ENCODE results near the gene CCSER1. TPM values are rescaled to one million over a fixed set of nuclear protein-coding genes. Genes with fewer than 3 reads are reported as not detected.

CCSER1 gene
- total and polyA plus RNA-seq, 2 donors (not counting 1 experiment from before 2014, with no cell fraction given), result under 0.01 TPM; not detected in 1

- Histone ChIP-seq H3K9me3 (ENCODE audit: control insufficient read depth, insufficient read depth, low read depth, low read length) (no peaks in the 10 kb centered on the region), H3K27ac (ENCODE audit: insufficient read depth, low read length) (no peak overlapping the region), H3K9ac (ENCODE audit: insufficient read depth, low read length) (no peak overlapping the region), H3K4me3 (replicated peaks in 1 of 4; ENCODE audit: control extremely low read depth in 1 of 4, insufficient read depth in 1 of 4, low read depth in 3 of 4, low read length in 4 of 4) (peak overlapping the region in 1 of 4 experiments; percentile 12), H3K27me3 (ENCODE audit: control insufficient read depth, insufficient read depth, low read length) (no peaks in the 10 kb centered on the region), H2AFZ (ENCODE audit: low read length) (no peak overlapping the region), H3K4me2 (ENCODE audit: extremely low read depth, insufficient read depth, low read length) (no peak overlapping the region), H3K4me1 (ENCODE audit: control insufficient read depth, extremely low read depth, insufficient read depth, low read length) (no peaks in the 10 kb centered on the region), H3K36me3 (ENCODE audit: control insufficient read depth, insufficient read depth, low read length) (no peaks in the 10 kb centered on the region), H4K20me1 (ENCODE audit: control insufficient read depth, extremely low read depth, insufficient read depth, low read length) (no peaks in the 10 kb centered on the region), H3K79me2 (ENCODE audit: control insufficient read depth, insufficient read depth, low read length) (no peaks in the 10 kb centered on the region)
- peak in 1 of 2 donors; percentile 3 for DNase-seq (ENCODE audit: low read depth in 2 of 2)
- TF ChIP-seq EZH2 (IDR thresholded peaks at IDR 0.05; ENCODE audit: low read length, missing control alignments), result no peak
- TF ChIP-seq, protein P1, sequence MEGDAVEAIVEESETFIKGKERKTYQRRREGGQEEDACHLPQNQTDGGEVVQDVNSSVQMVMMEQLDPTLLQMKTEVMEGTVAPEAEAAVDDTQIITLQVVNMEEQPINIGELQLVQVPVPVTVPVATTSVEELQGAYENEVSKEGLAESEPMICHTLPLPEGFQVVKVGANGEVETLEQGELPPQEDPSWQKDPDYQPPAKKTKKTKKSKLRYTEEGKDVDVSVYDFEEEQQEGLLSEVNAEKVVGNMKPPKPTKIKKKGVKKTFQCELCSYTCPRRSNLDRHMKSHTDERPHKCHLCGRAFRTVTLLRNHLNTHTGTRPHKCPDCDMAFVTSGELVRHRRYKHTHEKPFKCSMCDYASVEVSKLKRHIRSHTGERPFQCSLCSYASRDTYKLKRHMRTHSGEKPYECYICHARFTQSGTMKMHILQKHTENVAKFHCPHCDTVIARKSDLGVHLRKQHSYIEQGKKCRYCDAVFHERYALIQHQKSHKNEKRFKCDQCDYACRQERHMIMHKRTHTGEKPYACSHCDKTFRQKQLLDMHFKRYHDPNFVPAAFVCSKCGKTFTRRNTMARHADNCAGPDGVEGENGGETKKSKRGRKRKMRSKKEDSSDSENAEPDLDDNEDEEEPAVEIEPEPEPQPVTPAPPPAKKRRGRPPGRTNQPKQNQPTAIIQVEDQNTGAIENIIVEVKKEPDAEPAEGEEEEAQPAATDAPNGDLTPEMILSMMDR (conservative IDR thresholded peaks at IDR 0.05 in 1 of 2, IDR thresholded peaks at IDR 0.05 in 1 of 2; ENCODE audit: low read depth in 1 of 2, low read length in 2 of 2), result no peak
Observed at GRCh38 chr4:90950385-90950841, 823.2 kb downstream of the CCSER1 start.

GRCh38 chr4:90951037-90951436, 823.8 kb downstream of the CCSER1 start:
- no peak overlapping the region for H3K4me3 ChIP-seq (replicated peaks in 1 of 4; ENCODE audit: control extremely low read depth in 1 of 4, insufficient read depth in 1 of 4, low read depth in 3 of 4, low read length in 4 of 4)
- no peaks in the 10 kb centered on the region for H3K27me3 ChIP-seq (ENCODE audit: control insufficient read depth, insufficient read depth, low read length)
- H4K20me1 ChIP-seq (ENCODE audit: control insufficient read depth, extremely low read depth, insufficient read depth, low read length), result no peaks in the 10 kb centered on the region
- H3K27ac ChIP-seq (ENCODE audit: insufficient read depth, low read length), result no peak overlapping the region
- DNase-seq (ENCODE audit: low read depth in 2 of 2), result peak; percentile 63 to 88
- no peaks in the 10 kb centered on the region for H3K4me1 ChIP-seq (ENCODE audit: control insufficient read depth, extremely low read depth, insufficient read depth, low read length)
- TF ChIP-seq, protein P1 (conservative IDR thresholded peaks at IDR 0.05 in 1 of 2, IDR thresholded peaks at IDR 0.05 in 1 of 2; ENCODE audit: low read depth in 1 of 2, low read length in 2 of 2), result no peak
- TF ChIP-seq EZH2 (IDR thresholded peaks at IDR 0.05; ENCODE audit: low read length, missing control alignments), result no peak
- H2AFZ ChIP-seq (ENCODE audit: low read length), result no peak overlapping the region
- no peak overlapping the region for H3K9ac ChIP-seq (ENCODE audit: insufficient read depth, low read length)
- H3K4me2 ChIP-seq (ENCODE audit: extremely low read depth, insufficient read depth, low read length), result no peak overlapping the region
- no peaks in the 10 kb centered on the region for H3K79me2 ChIP-seq (ENCODE audit: control insufficient read depth, insufficient read depth, low read length)
- no peaks in the 10 kb centered on the region for H3K9me3 ChIP-seq (ENCODE audit: control insufficient read depth, insufficient read depth, low read depth, low read length)
- no peaks in the 10 kb centered on the region for H3K36me3 ChIP-seq (ENCODE audit: control insufficient read depth, insufficient read depth, low read length)

- Histone ChIP-seq H3K9me3 (ENCODE audit: control insufficient read depth, insufficient read depth, low read depth, low read length) (no peaks in the 10 kb centered on the region), H3K79me2 (ENCODE audit: control insufficient read depth, insufficient read depth, low read length) (no peaks in the 10 kb centered on the region), H4K20me1 (ENCODE audit: control insufficient read depth, extremely low read depth, insufficient read depth, low read length) (no peaks in the 10 kb centered on the region), H3K27me3 (ENCODE audit: control insufficient read depth, insufficient read depth, low read length) (no peaks in the 10 kb centered on the region), H3K36me3 (ENCODE audit: control insufficient read depth, insufficient read depth, low read length) (no peaks in the 10 kb centered on the region), H3K4me2 (ENCODE audit: extremely low read depth, insufficient read depth, low read length) (no peak overlapping the region), H3K4me1 (ENCODE audit: control insufficient read depth, extremely low read depth, insufficient read depth, low read length) (no peaks in the 10 kb centered on the region), H3K4me3 (replicated peaks in 1 of 4; ENCODE audit: control extremely low read depth in 1 of 4, insufficient read depth in 1 of 4, low read depth in 3 of 4, low read length in 4 of 4) (no peak overlapping the region), H2AFZ (ENCODE audit: low read length) (no peak overlapping the region), H3K9ac (ENCODE audit: insufficient read depth, low read length) (no peak overlapping the region), H3K27ac (ENCODE audit: insufficient read depth, low read length) (no peak overlapping the region)
- DNase-seq (ENCODE audit: low read depth in 2 of 2), result peak; percentile 91 to 92
- TF ChIP-seq, protein P1 (conservative IDR thresholded peaks at IDR 0.05 in 1 of 2, IDR thresholded peaks at IDR 0.05 in 1 of 2; ENCODE audit: low read depth in 1 of 2, low read length in 2 of 2), result no peak
- no peak for TF ChIP-seq EZH2 (IDR thresholded peaks at IDR 0.05; ENCODE audit: low read length, missing control alignments)
Observed at GRCh38 chr4:90958256-90958895, 831.2 kb downstream of the CCSER1 start.

Data from fibroblast of lung (primary cell).